ENCODE results near the gene C6orf120. TPM values are rescaled to one million over a fixed set of nuclear protein-coding genes. Genes with fewer than 3 reads are reported as not detected.

The C6orf120 gene
- total and polyA plus RNA-seq, 2 of the 13 experiments (the other 11 are each of a cell fraction or from before 2014, with no cell fraction given), result 21.7 to 29.9 TPM

GRCh38 chr6:169701954-169702839 lies at the start of gene C6orf120, which contains the start of gene WDR27 (continued):
- TF ChIP-seq NR2C2 (CRISPR knock-in tag; IDR thresholded peaks at IDR 0.05; ENCODE audit: borderline replicate concordance), result peak; percentile 82; the same call in 1 of the 2 replicates
- TF ChIP-seq ZNF790 (CRISPR knock-in tag; IDR thresholded peaks at IDR 0.05; ENCODE audit: borderline replicate concordance), result 0 out of 2 replicates have a peak, but pooled peaks have one; percentile 19
- TF ChIP-seq NCOA1 (CRISPR knock-in tag; IDR thresholded peaks at IDR 0.05), result peak; percentile 84
- TF ChIP-seq NR0B2 (CRISPR knock-in tag; IDR thresholded peaks at IDR 0.05), result peak; percentile 84
- TF ChIP-seq LBX2 (CRISPR knock-in tag; IDR thresholded peaks at IDR 0.05; ENCODE audit: borderline replicate concordance), result peak; percentile 86
- peak; percentile 46 for TF ChIP-seq PHF5A (CRISPR knock-in tag; IDR thresholded peaks at IDR 0.05; ENCODE audit: low read depth, unreplicated experiment)
- TF ChIP-seq IKZF5 (CRISPR knock-in tag; IDR thresholded peaks at IDR 0.05), result peak; percentile 93
- TF ChIP-seq RXRA (CRISPR knock-in tag; IDR thresholded peaks at IDR 0.05), result peak; percentile 59
- peak; percentile 83 for TF ChIP-seq FOXK1 (CRISPR knock-in tag; IDR thresholded peaks at IDR 0.05; ENCODE audit: borderline replicate concordance, low read depth)
- TF ChIP-seq CENPT (CRISPR knock-in tag; IDR thresholded peaks at IDR 0.05; ENCODE audit: low read depth), result no peak
- peak; percentile 82 for TF ChIP-seq ZNF160 (CRISPR knock-in tag; IDR thresholded peaks at IDR 0.05)
- peak; percentile 97; the same call in 1 of the 2 replicates for TF ChIP-seq KLF9 (CRISPR knock-in tag; IDR thresholded peaks at IDR 0.05; ENCODE audit: low read depth)
- 0 out of 2 replicates have a peak, but pooled peaks have one; percentile 25 for TF ChIP-seq RNF2 (conservative IDR thresholded peaks at IDR 0.05; ENCODE audit: low read depth)
- peak; percentile 51; the same call in 1 of the 2 replicates for TF ChIP-seq TIGD3 (CRISPR knock-in tag; IDR thresholded peaks at IDR 0.05; ENCODE audit: borderline replicate concordance)
- TF ChIP-seq HMG20B (CRISPR knock-in tag; conservative IDR thresholded peaks at IDR 0.05), result no peak
- TF ChIP-seq POLR2G (IDR thresholded peaks at IDR 0.05; ENCODE audit: low read depth, low read length), result peak; percentile 95
- peak; percentile 91 for TF ChIP-seq SRY (CRISPR knock-in tag; IDR thresholded peaks at IDR 0.05)
- TF ChIP-seq ZNF331 (CRISPR knock-in tag; IDR thresholded peaks at IDR 0.05), result peak; percentile 79
- no peak for TF ChIP-seq RAD51 (IDR thresholded peaks at IDR 0.05; ENCODE audit: borderline replicate concordance)
- TF ChIP-seq MBD4 (IDR thresholded peaks at IDR 0.05; ENCODE audit: borderline replicate concordance, low read length), result no peak
- no peak for TF ChIP-seq PHB2 (IDR thresholded peaks at IDR 0.05; ENCODE audit: partially characterized antibody)
- no peak for TF ChIP-seq ZNF251 (CRISPR knock-in tag; IDR thresholded peaks at IDR 0.05)
- peak; percentile 54 for TF ChIP-seq PTBP1 (IDR thresholded peaks at IDR 0.05; ENCODE audit: low read depth, low read length, poor library complexity, severe bottlenecking)
- peak; percentile 72 for TF ChIP-seq KLF6 (CRISPR knock-in tag; IDR thresholded peaks at IDR 0.05)
- no peak; the same call in 1 of the 2 replicates for TF ChIP-seq ZNF660 (CRISPR knock-in tag; IDR thresholded peaks at IDR 0.05; ENCODE audit: borderline replicate concordance, low read depth)
- TF ChIP-seq TBX2 (CRISPR knock-in tag; IDR thresholded peaks at IDR 0.05; ENCODE audit: borderline replicate concordance), result peak; percentile 84; the same call in 1 of the 2 replicates
- TF ChIP-seq PITX1 (CRISPR knock-in tag; IDR thresholded peaks at IDR 0.05), result peak; percentile 61; the same call in 1 of the 2 replicates
- peak; percentile 82 for TF ChIP-seq ZNF12 (CRISPR knock-in tag; IDR thresholded peaks at IDR 0.05)
